HepG2 (cell line): ENCODE measurements around the gene IGF1. TPM values are rescaled to one million over a fixed set of nuclear protein-coding genes. Genes with fewer than 3 reads are reported as not detected.

Experiments used
- ATAC-seq: fragments of 200-7000 bp; cut with Tn5 transposase; 3 replicates; pipeline ENCODE4 v1.9.1; 2020; ENCODE audit warnings: mild to moderate bottlenecking, moderate library complexity
- BruUV-seq: library from RNA; stranded (reverse); fragments of 400-500 nt; replicated peaks from 2 replicates; lab custom pipeline; 2021; lab: Mats Ljungman, UMichigan
- CTCF ChIA-PET: fragments of 300-600 bp; formaldehyde crosslinking; extraction: SDS; loops from one replicate; lab custom pipeline; 2021; ENCODE audit warnings: low total read pairs, inconsistent platforms, low intra/inter-chr PET ratio; lab: Yijun Ruan, JAX
- POLR2A ChIA-PET: fragments of 350-600 bp; sonication (Branson Sonifier 250); formaldehyde crosslinking; loops from one replicate; lab custom pipeline; 2020; ENCODE audit warnings: antibody characterized with exemption, inconsistent platforms; lab: Yijun Ruan, JAX
- DNase-seq: peaks from one replicate; pipeline ENCODE4 v3.0.0-alpha.2; 2015; ENCODE audit warnings: low spot score
- FAIRE-seq: peaks from 3 replicates; lab custom pipeline; 2011; peaks lifted over from hg19 to GRCh38; lab: Jason Lieb, UNC
- H2AFZ ChIP-seq: one replicate; pipeline ENCODE4 v1.6.1; 2011; ENCODE audit warnings: low read length, inconsistent platforms
- H3K27ac ChIP-seq: fragments of 300-600 bp; 3 replicates; pipeline ENCODE4 v1.8.0; 2011; ENCODE audit warnings: mixed run types, mild to moderate bottlenecking, mixed read lengths, low read length, inconsistent platforms; ENCODE audit not compliant: insufficient read depth; ENCODE audit errors: extremely low read length
- H3K27me3 ChIP-seq, 2 experiments: fragments of 200-600 bp in 1 of 2; 2 replicates in 1 of 2; 3 replicates in 1 of 2; pipeline versions ENCODE4 v1.6.0 to v1.8.0; 2011; ENCODE audit warnings: low read length in 2 of 2, mild to moderate bottlenecking in 2 of 2, moderate library complexity in 2 of 2, inconsistent platforms in 1 of 2; ENCODE audit not compliant: insufficient read depth in 2 of 2, control insufficient read depth in 1 of 2
- H3K36me3 ChIP-seq, 2 experiments: fragments of 200-600 bp in 1 of 2; replicated peaks in 1 of 2; 2 replicates in 1 of 2; 3 replicates in 1 of 2; pipeline versions ENCODE4 v1.5.1 to v1.8.0; 2011; ENCODE audit warnings: low read length in 2 of 2, inconsistent platforms in 1 of 2; ENCODE audit not compliant: insufficient read depth in 2 of 2, control insufficient read depth in 1 of 2
- H3K4me1 ChIP-seq: 2 replicates; pipeline ENCODE4 v1.5.1; 2012; ENCODE audit warnings: low read length, inconsistent platforms; ENCODE audit not compliant: insufficient read depth
- H3K4me2 ChIP-seq: 2 replicates; pipeline ENCODE4 v1.6.0; 2011; ENCODE audit warnings: low read depth, low read length, inconsistent platforms
- H3K4me3 ChIP-seq, 3 experiments: fragments of 200-600 bp in 1 of 3; sonication (generic), shearing (Covaris generic) in 1 of 3; replicated peaks in 1 of 3; 2 replicates each; pipeline ENCODE4 v1.5.1; 2011 to 2016; ENCODE audit warnings: low read length in 3 of 3, inconsistent platforms in 2 of 3, low read depth in 2 of 3, mild to moderate bottlenecking in 2 of 3, control low read depth in 1 of 3, mixed read lengths in 1 of 3; ENCODE audit not compliant: insufficient read depth in 1 of 3
- H3K79me2 ChIP-seq: one replicate; pipeline ENCODE4 v1.6.1; 2011; ENCODE audit warnings: low read length, inconsistent platforms; ENCODE audit not compliant: insufficient read depth
- H3K9ac ChIP-seq: 2 replicates; pipeline ENCODE4 v1.6.0; 2011; ENCODE audit warnings: mild to moderate bottlenecking, low read depth, low read length, inconsistent platforms; ENCODE audit not compliant: insufficient read depth
- H3K9me3 ChIP-seq: 2 replicates; pipeline ENCODE4 v1.5.1; 2012; ENCODE audit warnings: mild to moderate bottlenecking, low read length
- H4K20me1 ChIP-seq: 2 replicates; pipeline ENCODE4 v1.6.0; 2011; ENCODE audit warnings: inconsistent platforms, mild to moderate bottlenecking, low read length, moderate library complexity; ENCODE audit not compliant: insufficient read depth
- CBX5 ChIP-seq: sonication (generic); formaldehyde crosslinking; IDR thresholded peaks from 2 replicates; pipeline ENCODE4 v1.4.0; 2020; ENCODE audit warnings: missing genetic modification reagents, borderline replicate concordance
- CHD4 ChIP-seq: fragments of 200-600 bp; sonication (generic); IDR thresholded peaks from 2 replicates; pipeline ENCODE4 v1.7.0; 2017; ENCODE audit warnings: mild to moderate bottlenecking, low read length, borderline replicate concordance
- GATAD1 ChIP-seq: IDR thresholded peaks from 2 replicates; pipeline ENCODE4 v1.6.1; 2016; ENCODE audit warnings: missing genetic modification reagents, missing compliant biosample characterization
- GATAD2A ChIP-seq: IDR thresholded peaks from 2 replicates; pipeline ENCODE4 v1.6.1; 2016
- NR2F6 ChIP-seq, 2 experiments: IDR thresholded peaks; 2 replicates each; pipeline ENCODE4 v1.6.1; 2016; ENCODE audit warnings: antibody characterized with exemption in 1 of 2, mild to moderate bottlenecking in 1 of 2
- PAWR ChIP-seq: sonication (generic); formaldehyde crosslinking; IDR thresholded peaks from 2 replicates; pipeline ENCODE4 v1.4.0; 2020; ENCODE audit warnings: missing genetic modification reagents, mild to moderate bottlenecking, borderline replicate concordance
- POGZ ChIP-seq: sonication (generic); formaldehyde crosslinking; IDR thresholded peaks from 2 replicates; pipeline ENCODE4 v1.4.0; 2020; ENCODE audit warnings: mild to moderate bottlenecking, missing genetic modification reagents
- PTBP1 ChIP-seq: fragments of 200-400 bp; formaldehyde crosslinking; IDR thresholded peaks from 2 replicates; pipeline ENCODE4 v1.6.1; 2018; ENCODE audit warnings: low read length, low read depth; ENCODE audit not compliant: poor library complexity, severe bottlenecking
- REPIN1 ChIP-seq: sonication (generic); formaldehyde crosslinking; IDR thresholded peaks from 2 replicates; pipeline ENCODE4 v1.8.0; 2022; ENCODE audit warnings: missing genetic modification reagents, low read depth, mild to moderate bottlenecking, borderline replicate concordance
- RXRA ChIP-seq: sonication (generic); formaldehyde crosslinking; IDR thresholded peaks from 2 replicates; pipeline ENCODE4 v1.5.1; 2020; ENCODE audit warnings: missing genetic modification reagents
- SRSF1 ChIP-seq: fragments of 200-400 bp; formaldehyde crosslinking; optimal IDR thresholded peaks from 2 replicates; pipeline ENCODE3; 2017; ENCODE audit warnings: mild to moderate bottlenecking, low read depth, low read length, moderate library complexity
- TRIM24 ChIP-seq: sonication (generic); formaldehyde crosslinking; IDR thresholded peaks from 2 replicates; pipeline ENCODE4 v1.8.0; 2022; ENCODE audit warnings: mild to moderate bottlenecking, missing genetic modification reagents
- ZNF598 ChIP-seq: sonication (generic); formaldehyde crosslinking; IDR thresholded peaks from 2 replicates; pipeline ENCODE4 v1.5.1; 2020; ENCODE audit warnings: mild to moderate bottlenecking, missing genetic modification reagents, borderline replicate concordance
- ZNF670 ChIP-seq: sonication (generic); formaldehyde crosslinking; IDR thresholded peaks from 2 replicates; pipeline ENCODE4 v1.8.0; 2022; ENCODE audit warnings: mild to moderate bottlenecking, missing genetic modification reagents, borderline replicate concordance
- WGBS: methylation state at CpG from one replicate; pipeline ENCODE4 v1.1.6; 2017; ENCODE audit warnings: low lambda C conversion rate; 5-methylcytosine and 5-hydroxymethylcytosine counted together
- in situ Hi-C: cut with HindIII; loops from 2 replicates; pipeline ENCODE4 v1.10.0; 2017; ENCODE audit warnings: low pct_unique_long_range_greater_than_20kb; ENCODE audit not compliant: extremely low pct_ligation_motif_present
- intact Hi-C: fragments of 100-400 bp; cut with micrococcal nuclease; formaldehyde crosslinking; loops from one replicate; pipeline ENCODE4 v1.10.0; 2022; ENCODE audit not compliant: unreplicated experiment
- polyA plus RNA-seq, 8 experiments: library from polyadenylated mRNA; depleted of rRNA in 3 of 8; stranded (reverse) in 7 of 8; unstranded in 1 of 8; fragments of >200 nt; fragmentation: Illumina TruSeq in 4 of 8; extraction: Trizol in 4 of 8; gene quantifications; 2 replicates each; pipeline versions ENCODE4 v1.2.1 to v1.2.3, GENCODE V29; 2011 to 2016; ENCODE audit warnings: low read depth in 4 of 8, missing spikeins in 1 of 8, mixed read lengths in 1 of 8; ENCODE audit not compliant: insufficient read depth in 1 of 8
- total RNA-seq, 5 experiments: library from RNA; depleted of rRNA; stranded (reverse); fragments of >200 nt; fragmentation: Illumina TruSeq; extraction: Trizol; gene quantifications; 2 replicates each; pipeline ENCODE4 v1.2.3, GENCODE V29; 2016; ENCODE audit warnings: low read depth in 1 of 5
- TF ChIP-seq, protein P1 (sequence below): sonication (generic); formaldehyde crosslinking; IDR thresholded peaks from 2 replicates; pipeline ENCODE4; 2020; ENCODE audit warnings: missing genetic modification reagents, mild to moderate bottlenecking, borderline replicate concordance
- TF ChIP-seq, protein P2 (sequence below): sonication (generic); formaldehyde crosslinking; IDR thresholded peaks from 2 replicates; pipeline ENCODE4 v1.4.0; 2020; ENCODE audit warnings: missing genetic modification reagents
- TF ChIP-seq, protein P3 (sequence below), 2 experiments: sonication (generic) in 1 of 2; formaldehyde crosslinking in 1 of 2; IDR thresholded peaks; 2 replicates each; pipeline versions ENCODE4 v1.4.0 to v1.6.1; 2018 to 2020; ENCODE audit warnings: missing genetic modification reagents in 2 of 2, borderline replicate concordance in 1 of 2, low read depth in 1 of 2, mild to moderate bottlenecking in 1 of 2, missing biosample characterization in 1 of 2

The IGF1 gene
- total and polyA plus RNA-seq, 2 of the 13 experiments (the other 11 are each of a cell fraction or from before 2014, with no cell fraction given) = not detected

DNA sequence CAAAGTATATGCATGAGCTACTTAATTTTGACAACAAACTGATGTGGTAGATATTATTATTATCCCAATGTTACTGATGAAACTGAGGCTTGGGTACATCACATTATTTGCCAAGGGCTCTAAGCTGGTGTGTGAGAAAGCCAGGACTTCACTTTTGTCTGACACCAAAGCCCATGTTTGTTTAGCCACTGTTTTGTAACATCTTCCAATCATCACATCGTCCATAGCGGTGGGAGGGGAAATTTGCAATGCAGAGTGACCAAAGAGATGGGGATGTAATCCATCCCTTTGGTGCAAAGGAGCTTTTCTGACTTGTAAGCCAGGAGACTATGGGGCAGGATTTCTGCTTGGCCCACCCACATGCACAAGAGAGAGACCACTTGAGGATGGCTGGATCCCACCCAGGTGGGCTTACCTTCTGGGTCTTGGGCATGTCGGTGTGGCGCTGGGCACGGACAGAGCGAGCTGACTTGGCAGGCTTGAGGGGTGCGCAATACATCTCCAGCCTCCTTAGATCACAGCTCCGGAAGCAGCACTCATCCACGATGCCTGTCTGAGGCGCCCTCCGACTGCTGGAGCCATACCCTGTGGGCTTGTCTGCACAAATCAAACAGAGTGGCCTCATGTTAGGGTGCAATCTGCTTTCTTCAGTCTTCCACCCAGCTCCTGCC is 61.1 kb downstream of the IGF1 start (continued):
- TF ChIP-seq, protein P1, sequence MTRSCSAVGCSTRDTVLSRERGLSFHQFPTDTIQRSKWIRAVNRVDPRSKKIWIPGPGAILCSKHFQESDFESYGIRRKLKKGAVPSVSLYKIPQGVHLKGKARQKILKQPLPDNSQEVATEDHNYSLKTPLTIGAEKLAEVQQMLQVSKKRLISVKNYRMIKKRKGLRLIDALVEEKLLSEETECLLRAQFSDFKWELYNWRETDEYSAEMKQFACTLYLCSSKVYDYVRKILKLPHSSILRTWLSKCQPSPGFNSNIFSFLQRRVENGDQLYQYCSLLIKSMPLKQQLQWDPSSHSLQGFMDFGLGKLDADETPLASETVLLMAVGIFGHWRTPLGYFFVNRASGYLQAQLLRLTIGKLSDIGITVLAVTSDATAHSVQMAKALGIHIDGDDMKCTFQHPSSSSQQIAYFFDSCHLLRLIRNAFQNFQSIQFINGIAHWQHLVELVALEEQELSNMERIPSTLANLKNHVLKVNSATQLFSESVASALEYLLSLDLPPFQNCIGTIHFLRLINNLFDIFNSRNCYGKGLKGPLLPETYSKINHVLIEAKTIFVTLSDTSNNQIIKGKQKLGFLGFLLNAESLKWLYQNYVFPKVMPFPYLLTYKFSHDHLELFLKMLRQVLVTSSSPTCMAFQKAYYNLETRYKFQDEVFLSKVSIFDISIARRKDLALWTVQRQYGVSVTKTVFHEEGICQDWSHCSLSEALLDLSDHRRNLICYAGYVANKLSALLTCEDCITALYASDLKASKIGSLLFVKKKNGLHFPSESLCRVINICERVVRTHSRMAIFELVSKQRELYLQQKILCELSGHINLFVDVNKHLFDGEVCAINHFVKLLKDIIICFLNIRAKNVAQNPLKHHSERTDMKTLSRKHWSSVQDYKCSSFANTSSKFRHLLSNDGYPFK (CRISPR knock-in tag) = no peak
- TF ChIP-seq NR2F6 (IDR thresholded peaks at IDR 0.05) = no peak
- no peak for TF ChIP-seq NR2F6 (CRISPR knock-in tag; IDR thresholded peaks at IDR 0.05)
- TF ChIP-seq CHD4 = no peak
- TF ChIP-seq PTBP1 = no peak
- TF ChIP-seq REPIN1 (CRISPR knock-in tag) = no peak
- TF ChIP-seq, protein P2, sequence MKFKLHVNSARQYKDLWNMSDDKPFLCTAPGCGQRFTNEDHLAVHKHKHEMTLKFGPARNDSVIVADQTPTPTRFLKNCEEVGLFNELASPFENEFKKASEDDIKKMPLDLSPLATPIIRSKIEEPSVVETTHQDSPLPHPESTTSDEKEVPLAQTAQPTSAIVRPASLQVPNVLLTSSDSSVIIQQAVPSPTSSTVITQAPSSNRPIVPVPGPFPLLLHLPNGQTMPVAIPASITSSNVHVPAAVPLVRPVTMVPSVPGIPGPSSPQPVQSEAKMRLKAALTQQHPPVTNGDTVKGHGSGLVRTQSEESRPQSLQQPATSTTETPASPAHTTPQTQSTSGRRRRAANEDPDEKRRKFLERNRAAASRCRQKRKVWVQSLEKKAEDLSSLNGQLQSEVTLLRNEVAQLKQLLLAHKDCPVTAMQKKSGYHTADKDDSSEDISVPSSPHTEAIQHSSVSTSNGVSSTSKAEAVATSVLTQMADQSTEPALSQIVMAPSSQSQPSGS (CRISPR knock-in tag) = no peak
- no peak for TF ChIP-seq CBX5
- no peak for TF ChIP-seq ZNF670 (CRISPR knock-in tag)

GRCh38 chr12:102417055-102417454 is 63.3 kb downstream of the IGF1 start:
- H3K36me3 ChIP-seq = no peaks in the 10 kb centered on the region
- H2AFZ ChIP-seq = no peak overlapping the region
- H3K4me3 ChIP-seq = no peak overlapping the region; a peak in 1 of 6 replicates
- H3K27ac ChIP-seq = no peak overlapping the region
- ATAC-seq (peak; percentile 80), FAIRE-seq (peak; percentile 18), DNase-seq (peak; percentile 68)
- no peak overlapping the region for H3K9ac ChIP-seq
- intact Hi-C loops (no loop called here), in situ Hi-C loops (no loop called here)
- no peaks in the 10 kb centered on the region for H4K20me1 ChIP-seq
- no peak overlapping the region for H3K4me2 ChIP-seq
- WGBS = 0% methylated on average over 2 of the region's 2 CpGs
- H3K27me3 ChIP-seq = no peaks in the 10 kb centered on the region
- H3K79me2 ChIP-seq = no peaks in the 10 kb centered on the region
- peaks cover 30% of the 10 kb centered on the region for H3K4me1 ChIP-seq
- CTCF ChIA-PET = no interaction called here
- POLR2A ChIA-PET = no interaction called here
- BruUV-seq = no TSS peak
- H3K9me3 ChIP-seq = no peaks in the 10 kb centered on the region
- TF ChIP-seq GATAD1 = no peak
- no peak for TF ChIP-seq ZNF598 (CRISPR knock-in tag)
- TF ChIP-seq RXRA (CRISPR knock-in tag) = peak; percentile 71; the same call in 1 of the 2 replicates
- TF ChIP-seq TRIM24 (CRISPR knock-in tag) = peak; percentile 96
- TF ChIP-seq, protein P3, sequence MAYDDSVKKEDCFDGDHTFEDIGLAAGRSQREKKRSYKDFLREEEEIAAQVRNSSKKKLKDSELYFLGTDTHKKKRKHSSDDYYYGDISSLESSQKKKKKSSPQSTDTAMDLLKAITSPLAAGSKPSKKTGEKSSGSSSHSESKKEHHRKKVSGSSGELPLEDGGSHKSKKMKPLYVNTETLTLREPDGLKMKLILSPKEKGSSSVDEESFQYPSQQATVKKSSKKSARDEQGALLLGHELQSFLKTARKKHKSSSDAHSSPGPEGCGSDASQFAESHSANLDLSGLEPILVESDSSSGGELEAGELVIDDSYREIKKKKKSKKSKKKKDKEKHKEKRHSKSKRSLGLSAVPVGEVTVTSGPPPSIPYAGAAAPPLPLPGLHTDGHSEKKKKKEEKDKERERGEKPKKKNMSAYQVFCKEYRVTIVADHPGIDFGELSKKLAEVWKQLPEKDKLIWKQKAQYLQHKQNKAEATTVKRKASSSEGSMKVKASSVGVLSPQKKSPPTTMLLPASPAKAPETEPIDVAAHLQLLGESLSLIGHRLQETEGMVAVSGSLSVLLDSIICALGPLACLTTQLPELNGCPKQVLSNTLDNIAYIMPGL (CRISPR knock-in tag; IDR thresholded peaks at IDR 0.05; ENCODE audit: borderline replicate concordance in 1 of 2, low read depth in 1 of 2) = no peak
- peak; percentile 36; the same call in 1 of the 2 replicates for TF ChIP-seq GATAD2A
- no peak for TF ChIP-seq SRSF1
- TF ChIP-seq POGZ (CRISPR knock-in tag) = peak; percentile 80; the same call in 1 of the 2 replicates
- TF ChIP-seq PAWR = no peak
